GM18508 (cell line): ENCODE results near the gene VPS13D.
"Not testable (repeated sequence)": the region's sequence is repeated elsewhere in the genome, so short reads cannot be mapped to it uniquely, and the experiment has no call there.

Experiments used
- ATAC-seq: cut with Tn5 transposase; IDR thresholded peaks from one replicate; pipeline ENCODE4 v1.9.1; 2021; ENCODE audit warnings: moderate number of reproducible peaks; ENCODE audit not compliant: insufficient read depth, unreplicated experiment

Gene VPS13D

DNA sequence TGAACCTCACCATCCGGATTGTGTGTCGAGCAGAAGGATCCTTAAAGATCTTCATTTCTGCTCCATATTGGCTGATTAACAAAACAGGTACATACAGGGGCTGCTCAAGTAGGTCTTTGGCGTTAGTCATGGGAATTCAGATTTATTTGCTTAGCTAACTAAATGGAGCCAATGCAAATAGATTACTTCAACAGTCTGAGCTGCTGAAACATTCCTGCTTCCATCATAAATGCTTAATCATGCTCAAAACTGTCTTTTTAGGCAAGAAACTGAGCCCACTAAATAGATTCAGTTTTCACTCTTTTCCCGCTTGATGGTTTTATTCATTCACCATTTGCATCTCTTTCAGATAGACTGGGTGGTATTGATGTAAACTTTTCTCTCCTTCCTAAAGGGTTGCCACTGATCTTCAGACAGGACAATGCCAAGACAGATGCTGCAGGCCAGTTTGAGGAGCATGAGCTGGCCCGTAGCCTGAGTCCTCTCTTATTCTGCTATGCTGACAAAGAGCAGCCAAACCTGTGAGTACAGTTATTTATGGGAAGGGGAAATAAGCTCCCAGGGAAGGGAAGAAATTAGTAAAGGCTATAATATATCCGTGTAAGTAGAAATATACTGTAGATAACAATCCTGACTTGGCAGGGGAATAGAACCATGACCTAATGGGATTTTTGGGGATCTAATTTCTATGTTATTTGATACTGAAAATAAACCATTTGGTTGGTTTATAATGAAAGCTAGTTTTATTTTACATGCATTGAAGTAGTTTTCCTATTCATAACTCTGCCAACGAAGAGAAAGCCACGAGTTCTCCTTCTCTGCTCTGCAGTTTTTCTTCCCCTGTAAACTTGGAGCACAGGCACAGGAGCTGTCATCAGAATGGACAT lies 126.4 kb downstream of the VPS13D start:
- no peak for ATAC-seq

DNA sequence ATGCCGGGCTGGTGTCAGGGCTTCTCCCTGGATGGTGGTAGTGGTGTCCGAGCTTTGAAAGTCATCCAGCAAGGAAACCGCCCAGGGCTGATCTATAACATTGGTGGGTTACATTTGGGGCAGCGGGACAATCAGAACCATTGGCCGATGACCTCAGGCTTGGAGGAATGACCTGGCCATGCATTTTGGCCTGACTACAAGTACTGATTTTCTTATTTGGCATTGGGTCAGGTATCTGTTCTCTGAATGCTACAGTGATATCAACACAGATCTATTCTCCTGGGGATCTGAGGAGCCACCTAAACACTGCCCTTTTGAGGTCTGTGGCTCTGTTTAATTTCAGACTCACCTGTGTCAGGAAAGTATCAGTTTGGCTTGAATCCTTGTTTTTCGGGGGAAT lies 128.7 kb downstream of the VPS13D start:
- ATAC-seq, result no peak

- no peak for ATAC-seq
These were observed 129.7 kb downstream of the VPS13D start for GRCh38 chr1:12359359-12360133.

DNA sequence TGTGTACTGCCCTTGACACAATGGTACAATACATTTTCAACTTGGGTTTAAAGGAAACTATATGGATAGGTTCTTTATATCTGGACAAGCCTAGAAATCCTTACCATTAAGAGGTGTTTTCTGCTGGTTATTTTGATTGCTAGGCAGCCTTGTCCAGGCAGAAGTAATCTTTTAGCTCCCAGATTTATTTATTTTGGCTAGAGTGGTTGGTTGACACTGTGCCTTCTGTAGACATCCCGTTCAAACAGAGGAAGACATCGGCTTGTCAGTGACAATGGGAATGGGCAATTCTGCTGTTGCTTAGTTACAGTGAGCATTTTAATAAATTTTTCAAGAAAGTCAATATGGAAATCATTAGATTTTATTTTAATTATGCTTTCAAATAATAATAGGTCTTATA lies 138.8 kb downstream of the VPS13D start:
- no peak for ATAC-seq

- no peak for ATAC-seq
These were observed 139.4 kb downstream of the VPS13D start for GRCh38 chr1:12369258-12369657.

DNA sequence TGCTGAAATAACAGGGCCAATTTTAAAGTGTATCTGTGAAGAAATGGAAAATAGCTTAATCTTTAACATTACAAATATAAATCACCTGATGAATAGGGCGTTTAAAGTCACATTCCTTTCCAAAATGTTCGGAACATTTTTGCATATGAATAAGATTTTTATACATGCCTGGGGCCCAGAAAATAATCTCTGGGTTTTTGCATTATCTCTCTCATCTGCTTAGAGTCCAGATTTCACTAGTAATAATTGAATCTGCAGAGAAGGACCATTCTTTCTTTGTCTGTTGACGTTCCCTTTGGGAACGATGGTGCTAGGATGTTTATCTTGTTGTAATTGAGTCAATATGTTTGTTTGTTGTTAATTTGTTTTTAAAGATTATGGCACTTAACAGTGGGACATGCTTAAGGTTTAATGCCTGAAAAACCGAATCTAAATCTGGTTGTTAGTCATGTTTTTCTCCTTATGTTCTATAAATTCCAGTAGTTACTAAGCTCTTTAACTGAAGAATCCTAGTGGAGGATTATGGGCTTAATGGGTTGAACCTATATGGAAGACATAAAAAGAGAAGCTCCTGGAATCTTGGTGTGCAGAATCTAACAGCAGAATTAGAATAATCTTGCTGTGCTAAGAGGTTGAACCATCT lies 140.6 kb downstream of the VPS13D start:
- no peak for ATAC-seq

- ATAC-seq, result no peak
These were observed 141.2 kb downstream of the VPS13D start for GRCh38 chr1:12371053-12371452.

DNA sequence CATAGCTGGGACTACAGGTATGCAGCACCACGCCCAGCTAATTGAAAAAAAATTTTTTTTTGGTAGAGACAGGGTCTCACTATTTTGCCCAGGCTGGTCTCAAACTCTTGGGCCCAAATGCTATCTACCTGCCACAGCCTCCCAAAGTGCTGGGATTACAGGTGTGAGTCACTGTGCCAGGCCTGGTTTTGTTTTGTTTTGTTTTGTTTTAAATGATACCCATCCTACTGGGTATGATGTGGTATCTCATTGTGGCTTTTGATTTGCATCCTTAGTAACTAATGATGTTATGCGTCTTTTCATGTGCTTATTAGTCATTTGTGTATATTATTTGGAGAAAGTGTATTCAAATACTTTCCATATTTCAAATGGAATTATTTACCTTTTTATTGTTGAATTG lies 142.3 kb downstream of the VPS13D start:
- ATAC-seq, result no peak

GRCh38 chr1:12372761-12373160 lies 142.9 kb downstream of the VPS13D start:
- ATAC-seq, result no peak

GRCh38 chr1:12375133-12375829 lies 145.5 kb downstream of the VPS13D start:
- no peak for ATAC-seq

GRCh38 chr1:12376236-12377045 lies 146.6 kb downstream of the VPS13D start:
- no peak for ATAC-seq

- ATAC-seq, result no peak
These were observed 150.8 kb downstream of the VPS13D start for GRCh38 chr1:12380326-12381249.

DNA sequence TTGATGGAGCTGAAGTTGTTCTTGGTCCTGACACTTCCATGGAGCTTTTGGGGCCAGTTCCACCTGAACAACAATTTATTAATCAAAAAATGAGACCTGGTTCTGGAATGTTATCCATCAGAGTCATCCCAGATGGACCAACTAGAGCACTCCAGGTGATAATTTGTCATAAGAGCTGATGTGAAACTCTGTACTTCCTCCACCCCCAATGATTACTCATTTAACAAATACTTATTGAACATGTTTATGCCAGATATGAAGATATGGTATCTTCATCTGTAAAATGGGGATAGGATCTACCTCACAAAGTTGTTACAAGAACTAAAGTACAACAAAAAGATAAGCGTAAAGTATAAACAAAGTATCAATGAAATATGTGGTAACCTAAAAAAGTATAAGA lies 153.2 kb downstream of the VPS13D start:
- no peak for ATAC-seq

GRCh38 chr1:12383786-12384185 lies 154.0 kb downstream of the VPS13D start:
- no peak for ATAC-seq

- ATAC-seq, result no peak
These were observed 155.1 kb downstream of the VPS13D start for GRCh38 chr1:12384836-12385456.

DNA sequence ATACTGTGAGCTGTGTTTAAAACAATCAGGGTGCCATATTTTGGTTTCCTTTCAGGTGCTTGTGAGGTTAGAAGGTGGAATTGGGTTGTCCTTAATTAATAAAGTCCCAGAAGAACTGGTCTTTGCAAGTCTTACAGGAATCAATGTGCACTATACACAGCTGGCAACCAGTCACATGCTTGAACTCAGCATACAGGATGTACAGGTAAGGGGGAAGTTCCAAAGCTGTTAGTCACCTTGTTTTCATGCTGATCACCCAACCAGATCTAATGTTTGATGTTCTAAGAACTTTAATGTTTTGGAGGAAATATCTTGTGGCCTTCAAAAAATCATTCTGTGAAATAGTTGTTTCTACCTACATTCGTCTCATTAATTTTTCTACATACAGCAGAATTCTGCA lies 156.3 kb downstream of the VPS13D start:
- no peak for ATAC-seq

DNA sequence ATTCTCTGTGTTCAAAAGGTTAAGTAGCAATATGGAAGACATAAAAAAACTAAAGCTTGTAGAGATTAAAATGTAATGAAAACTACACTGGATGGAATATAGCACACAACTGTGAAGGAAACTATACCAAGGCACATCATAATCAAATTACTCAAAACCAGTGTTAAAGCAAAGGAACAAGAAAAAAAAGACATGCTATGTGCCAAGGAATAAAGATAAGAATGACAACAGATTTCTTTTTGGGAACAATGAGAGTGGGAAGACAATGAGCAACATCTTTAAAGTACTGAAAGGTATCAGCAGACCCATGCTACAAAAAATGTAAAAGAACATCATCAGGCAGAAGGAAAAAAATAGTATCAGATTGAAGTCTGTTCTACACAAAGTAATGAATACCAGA lies 157.8 kb downstream of the VPS13D start:
- no peak for ATAC-seq

DNA sequence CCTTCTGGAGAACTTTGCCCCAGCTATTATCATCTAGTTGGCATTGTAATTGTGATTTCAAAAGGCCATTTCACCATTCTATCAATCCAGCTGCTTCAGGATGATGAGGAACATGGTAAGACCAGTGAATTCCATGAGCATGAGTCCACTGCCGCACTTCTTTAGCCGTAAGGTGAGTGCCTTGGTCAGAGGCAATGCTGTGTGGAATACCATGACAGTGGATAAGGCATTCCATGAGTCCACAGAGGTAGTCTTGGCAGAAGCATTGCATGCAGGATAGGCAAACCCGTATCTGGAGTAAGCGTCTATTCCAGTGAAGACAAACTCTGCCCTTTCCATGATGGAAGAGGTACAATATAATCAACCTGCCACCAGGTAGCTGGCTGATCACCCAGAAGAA lies 160.5 kb downstream of the VPS13D start:
- not testable (repeated sequence) for ATAC-seq
